ENCODE measurements around the gene PARVG.

PARVG gene

DNA sequence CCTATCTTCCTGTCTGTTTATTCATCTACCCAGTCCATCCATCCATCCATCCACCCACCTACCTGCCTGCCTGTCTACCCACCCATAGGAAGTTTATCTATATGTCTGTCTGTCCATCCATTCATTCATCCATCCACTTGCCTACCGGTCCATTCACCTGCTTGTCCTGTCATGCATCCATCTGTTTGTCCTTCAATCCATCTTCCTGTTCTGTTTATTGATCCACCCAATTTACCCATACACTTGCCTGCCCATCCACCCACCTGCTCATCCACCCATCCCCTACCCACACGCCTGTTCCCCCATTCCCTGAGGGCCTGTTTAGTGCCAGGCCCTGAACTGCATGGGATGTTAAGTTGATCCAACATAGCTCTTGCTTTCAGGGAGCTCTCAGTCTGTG is 18.4 kb downstream of the PARVG start:
- Histone ChIP-seq H4K20me1 (ENCODE audit: insufficient read depth, low read length) (peaks cover 6% of the 10 kb centered on the region), H3K36me3 (replicated peaks; ENCODE audit: low read depth, low read length) (no peaks in the 10 kb centered on the region), H3K9ac (ENCODE audit: low read length) (no peak overlapping the region), H3K27me3 (ENCODE audit: low read depth, low read length) (peaks cover 51% of the 10 kb centered on the region), H3K79me2 (ENCODE audit: low read length) (no peaks in the 10 kb centered on the region), H3K4me2 (ENCODE audit: low read length) (no peak overlapping the region), H2AFZ (ENCODE audit: low read depth, low read length) (no peak overlapping the region), H3K9me3 (ENCODE audit: insufficient read depth, low read length) (no peaks in the 10 kb centered on the region), H3K27ac (ENCODE audit: low read length) (no peak overlapping the region), H3K4me1 (ENCODE audit: low read length) (peaks cover 13% of the 10 kb centered on the region), H3K4me3 (ENCODE audit: low read length) (no peak overlapping the region)
- TF ChIP-seq CTCF (IDR thresholded peaks at IDR 0.05; ENCODE audit: low read depth, low read length) (no peak), EZH2phosphoT487 (IDR thresholded peaks at IDR 0.05; ENCODE audit: low read depth) (no peak)

- Histone ChIP-seq H3K9me3 (ENCODE audit: insufficient read depth, low read length) (no peaks in the 10 kb centered on the region), H3K36me3 (replicated peaks; ENCODE audit: low read depth, low read length) (no peaks in the 10 kb centered on the region), H2AFZ (ENCODE audit: low read depth, low read length) (no peak overlapping the region), H3K4me2 (ENCODE audit: low read length) (no peak overlapping the region), H3K4me1 (ENCODE audit: low read length) (peaks cover 11% of the 10 kb centered on the region), H3K79me2 (ENCODE audit: low read length) (no peaks in the 10 kb centered on the region), H3K27me3 (ENCODE audit: low read depth, low read length) (peaks cover 50% of the 10 kb centered on the region), H3K4me3 (ENCODE audit: low read length) (no peak overlapping the region), H3K9ac (ENCODE audit: low read length) (no peak overlapping the region), H4K20me1 (ENCODE audit: insufficient read depth, low read length) (peaks cover 6% of the 10 kb centered on the region), H3K27ac (ENCODE audit: low read length) (no peak overlapping the region)
- TF ChIP-seq EZH2phosphoT487 (IDR thresholded peaks at IDR 0.05; ENCODE audit: low read depth): no peak
- TF ChIP-seq CTCF (IDR thresholded peaks at IDR 0.05; ENCODE audit: low read depth, low read length): no peak
Observed at GRCh38 chr22:44199866-44200265, 19.1 kb downstream of the PARVG start.

DNA sequence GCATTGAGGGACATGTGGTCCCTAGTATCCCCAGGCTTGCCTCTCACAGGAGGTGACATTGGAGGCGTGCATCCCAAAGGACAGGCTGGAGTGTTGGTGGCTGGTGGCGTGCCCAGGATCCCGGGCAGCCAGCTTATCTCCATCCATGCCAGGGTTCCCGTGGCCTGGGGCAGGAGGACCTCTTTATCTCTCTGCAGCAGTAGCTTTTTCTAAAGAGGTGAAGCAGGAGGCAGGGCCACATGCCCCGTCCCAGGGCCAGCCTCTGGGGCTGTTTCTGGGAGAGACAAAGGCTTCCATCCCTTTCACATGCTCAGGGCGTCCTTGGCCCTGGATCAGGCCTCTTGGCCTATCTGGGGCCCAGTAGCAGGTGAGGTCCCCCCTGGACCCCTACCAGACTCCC is 19.7 kb downstream of the PARVG start:
- H2AFZ ChIP-seq (ENCODE audit: low read depth, low read length): no peak overlapping the region
- H3K4me3 ChIP-seq (ENCODE audit: low read length): no peak overlapping the region
- H3K4me1 ChIP-seq (ENCODE audit: low read length): peaks cover 10% of the 10 kb centered on the region
- H3K27me3 ChIP-seq (ENCODE audit: low read depth, low read length): peaks cover 47% of the 10 kb centered on the region
- no peak overlapping the region for H3K27ac ChIP-seq (ENCODE audit: low read length)
- no peaks in the 10 kb centered on the region for H3K79me2 ChIP-seq (ENCODE audit: low read length)
- no peaks in the 10 kb centered on the region for H3K36me3 ChIP-seq (replicated peaks; ENCODE audit: low read depth, low read length)
- peaks cover 5% of the 10 kb centered on the region for H4K20me1 ChIP-seq (ENCODE audit: insufficient read depth, low read length)
- no peaks in the 10 kb centered on the region for H3K9me3 ChIP-seq (ENCODE audit: insufficient read depth, low read length)
- no peak overlapping the region for H3K4me2 ChIP-seq (ENCODE audit: low read length)
- TF ChIP-seq CTCF (IDR thresholded peaks at IDR 0.05; ENCODE audit: low read depth, low read length): no peak
- H3K9ac ChIP-seq (ENCODE audit: low read length): no peak overlapping the region

- TF ChIP-seq CTCF (IDR thresholded peaks at IDR 0.05; ENCODE audit: low read depth, low read length) (no peak), EZH2phosphoT487 (IDR thresholded peaks at IDR 0.05; ENCODE audit: low read depth) (no peak)
- no peak overlapping the region for H2AFZ ChIP-seq (ENCODE audit: low read depth, low read length)
- no peaks in the 10 kb centered on the region for H3K9me3 ChIP-seq (ENCODE audit: insufficient read depth, low read length)
- H4K20me1 ChIP-seq (ENCODE audit: insufficient read depth, low read length): no peaks in the 10 kb centered on the region
- H3K4me2 ChIP-seq (ENCODE audit: low read length): no peak overlapping the region
- no peaks in the 10 kb centered on the region for H3K79me2 ChIP-seq (ENCODE audit: low read length)
- H3K9ac ChIP-seq (ENCODE audit: low read length): no peak overlapping the region
- no peak overlapping the region for H3K27ac ChIP-seq (ENCODE audit: low read length)
- H3K27me3 ChIP-seq (ENCODE audit: low read depth, low read length): peaks cover 43% of the 10 kb centered on the region
- no peak overlapping the region for H3K4me3 ChIP-seq (ENCODE audit: low read length)
- H3K4me1 ChIP-seq (ENCODE audit: low read length): peaks cover 5% of the 10 kb centered on the region
- H3K36me3 ChIP-seq (replicated peaks; ENCODE audit: low read depth, low read length): no peaks in the 10 kb centered on the region
Observed at GRCh38 chr22:44200855-44201550, 20.3 kb downstream of the PARVG start.

Data from OCI-LY3 (cell line).